Fibroblast of mammary gland (primary cell): ENCODE results near the gene EHMT1.

ENCODE experiments used
- DNase-seq: peaks from one replicate; pipeline ENCODE4 v3.0.0-alpha.2; 2010; ENCODE audit warnings: low read depth
- H3K4me3 ChIP-seq: 2 replicates; pipeline ENCODE4 v1.5.1; 2011; ENCODE audit warnings: low read depth, mild to moderate bottlenecking, low read length, moderate library complexity; ENCODE audit not compliant: control insufficient read depth
- TF ChIP-seq, protein P1 (sequence below): conservative IDR thresholded peaks from 2 replicates; pipeline ENCODE4 v1.5.1; 2011; ENCODE audit warnings: low read depth, low read length, inconsistent platforms; ENCODE audit not compliant: control insufficient read depth, insufficient read depth

The EHMT1 gene

DNA sequence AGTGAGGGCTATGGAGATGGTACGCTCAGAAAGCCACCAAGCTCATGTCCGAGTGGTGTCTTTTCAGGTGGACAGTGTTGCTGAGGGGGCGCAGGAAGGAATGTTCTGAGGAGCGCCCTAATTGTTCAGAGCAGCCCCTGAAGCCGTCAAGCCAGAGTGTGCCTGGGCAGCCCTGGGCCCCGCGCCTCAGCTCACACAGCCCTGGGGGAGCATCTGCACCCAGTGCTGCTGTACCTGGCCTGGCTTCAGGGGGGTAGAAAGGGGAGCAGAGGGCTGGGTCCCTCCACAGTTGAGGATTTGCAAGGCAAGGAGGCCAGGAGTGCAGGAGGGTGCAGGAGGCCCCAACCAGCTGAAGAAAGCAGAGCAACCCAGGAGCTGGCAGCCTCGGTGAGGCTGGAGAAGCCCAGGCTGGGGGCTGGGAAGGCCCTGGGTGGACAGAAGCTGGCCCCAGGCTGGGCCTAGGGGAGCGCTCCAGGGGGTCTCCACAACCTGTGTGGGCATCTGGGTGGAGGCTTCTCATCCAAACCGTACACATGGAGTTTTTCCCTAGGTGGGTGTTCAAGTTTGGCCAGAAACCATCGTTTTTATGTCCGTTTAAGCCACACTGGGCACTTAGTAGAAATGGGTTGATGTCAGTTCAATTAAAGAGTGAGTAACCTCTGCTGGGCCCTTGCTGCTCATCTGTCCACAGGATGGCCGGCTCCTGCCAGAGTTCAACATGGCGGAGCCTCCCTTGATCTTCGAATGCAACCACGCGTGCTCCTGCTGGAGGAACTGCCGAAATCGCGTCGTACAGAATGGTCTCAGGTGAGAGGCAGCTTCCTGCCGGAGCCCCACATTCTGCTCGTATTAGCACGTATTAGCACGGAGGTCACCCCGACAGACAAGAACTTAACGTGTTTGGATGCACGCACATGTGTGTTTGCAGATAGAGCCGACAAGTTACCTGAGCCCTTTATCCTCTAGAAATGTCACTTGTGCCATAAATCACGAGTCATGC is 196.8 kb downstream of the EHMT1 start:
- TF ChIP-seq, protein P1, sequence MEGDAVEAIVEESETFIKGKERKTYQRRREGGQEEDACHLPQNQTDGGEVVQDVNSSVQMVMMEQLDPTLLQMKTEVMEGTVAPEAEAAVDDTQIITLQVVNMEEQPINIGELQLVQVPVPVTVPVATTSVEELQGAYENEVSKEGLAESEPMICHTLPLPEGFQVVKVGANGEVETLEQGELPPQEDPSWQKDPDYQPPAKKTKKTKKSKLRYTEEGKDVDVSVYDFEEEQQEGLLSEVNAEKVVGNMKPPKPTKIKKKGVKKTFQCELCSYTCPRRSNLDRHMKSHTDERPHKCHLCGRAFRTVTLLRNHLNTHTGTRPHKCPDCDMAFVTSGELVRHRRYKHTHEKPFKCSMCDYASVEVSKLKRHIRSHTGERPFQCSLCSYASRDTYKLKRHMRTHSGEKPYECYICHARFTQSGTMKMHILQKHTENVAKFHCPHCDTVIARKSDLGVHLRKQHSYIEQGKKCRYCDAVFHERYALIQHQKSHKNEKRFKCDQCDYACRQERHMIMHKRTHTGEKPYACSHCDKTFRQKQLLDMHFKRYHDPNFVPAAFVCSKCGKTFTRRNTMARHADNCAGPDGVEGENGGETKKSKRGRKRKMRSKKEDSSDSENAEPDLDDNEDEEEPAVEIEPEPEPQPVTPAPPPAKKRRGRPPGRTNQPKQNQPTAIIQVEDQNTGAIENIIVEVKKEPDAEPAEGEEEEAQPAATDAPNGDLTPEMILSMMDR, result no peak
- no peak for DNase-seq
- no peak overlapping the region for H3K4me3 ChIP-seq

DNA sequence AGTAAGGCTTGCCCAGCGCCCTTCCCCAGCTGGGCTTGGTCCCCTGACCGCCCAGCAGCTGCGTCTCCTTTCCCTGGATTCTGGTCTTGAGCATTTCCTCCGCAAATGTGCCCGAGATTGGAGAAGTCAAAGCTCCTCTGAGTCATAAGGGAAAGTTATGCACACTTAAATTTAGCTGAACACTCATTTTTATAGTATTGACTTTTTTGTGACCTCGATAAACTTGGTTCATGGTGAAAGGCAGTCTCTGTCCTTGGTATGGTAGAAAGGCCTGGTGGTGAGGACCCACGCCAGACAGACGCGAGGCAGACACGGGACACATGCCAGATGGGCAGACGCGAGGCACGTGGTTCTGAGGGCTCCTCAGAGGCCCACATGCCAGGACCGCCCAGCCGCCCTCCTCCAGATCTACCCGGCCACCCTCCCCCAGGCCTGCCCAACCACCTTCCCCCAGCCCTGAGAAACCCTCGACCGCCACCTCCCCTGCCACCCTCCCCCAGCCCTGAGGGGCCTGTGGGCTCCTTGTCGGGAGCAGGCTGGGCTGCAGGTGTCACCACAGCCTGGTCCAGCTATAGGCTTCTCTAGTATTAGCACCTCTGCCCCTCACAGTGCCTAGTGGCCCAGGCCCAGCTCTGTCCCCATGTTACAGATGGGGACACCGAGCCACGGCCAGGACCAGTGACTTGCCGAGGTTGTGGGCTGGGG is 197.9 kb downstream of the EHMT1 start:
- DNase-seq, result no peak
- TF ChIP-seq, protein P1, result no peak
- no peak overlapping the region for H3K4me3 ChIP-seq

DNA sequence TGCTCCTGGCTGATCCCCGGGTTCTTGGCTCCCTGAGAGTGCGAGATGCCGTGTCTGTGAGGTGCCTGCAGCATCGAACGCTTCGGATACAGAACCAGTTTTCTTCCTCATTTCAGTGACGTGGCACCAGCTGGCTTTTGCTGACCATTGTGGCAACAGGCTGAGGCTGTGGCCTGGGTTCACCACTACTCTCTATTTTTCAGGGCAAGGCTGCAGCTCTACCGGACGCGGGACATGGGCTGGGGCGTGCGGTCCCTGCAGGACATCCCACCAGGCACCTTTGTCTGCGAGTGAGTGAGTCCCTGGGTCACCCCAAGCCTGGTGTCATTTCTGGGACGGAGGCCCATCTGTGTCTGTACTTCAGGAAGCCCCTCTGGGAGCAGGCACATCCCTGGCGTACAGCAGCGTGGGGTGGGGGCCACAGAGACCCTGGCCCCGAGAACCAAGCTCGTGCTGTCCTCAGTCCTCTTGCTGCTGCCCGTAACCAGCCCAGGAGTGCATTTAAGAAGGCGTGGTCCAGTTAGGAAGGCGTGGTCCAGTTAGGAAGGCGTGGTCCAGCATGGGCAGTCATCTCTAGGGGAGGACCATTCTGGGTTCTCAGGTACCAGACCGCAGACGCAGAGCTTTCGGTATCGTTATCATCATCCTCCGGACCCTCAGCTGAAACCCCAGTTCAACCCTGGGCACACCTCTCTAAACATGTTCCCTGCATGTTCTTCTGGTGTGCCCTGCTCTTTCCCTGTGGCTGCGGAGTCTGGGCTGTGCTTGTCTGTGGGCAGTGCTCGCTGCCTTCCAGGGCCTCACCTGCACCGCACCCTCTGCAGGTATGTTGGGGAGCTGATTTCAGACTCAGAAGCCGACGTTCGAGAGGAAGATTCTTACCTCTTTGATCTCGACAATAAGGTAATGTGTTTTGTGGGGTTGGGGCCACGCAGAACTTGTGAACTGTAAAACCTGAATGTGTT is 198.7 kb downstream of the EHMT1 start:
- H3K4me3 ChIP-seq, result no peak overlapping the region
- TF ChIP-seq, protein P1, result no peak
- DNase-seq, result no peak

DNA sequence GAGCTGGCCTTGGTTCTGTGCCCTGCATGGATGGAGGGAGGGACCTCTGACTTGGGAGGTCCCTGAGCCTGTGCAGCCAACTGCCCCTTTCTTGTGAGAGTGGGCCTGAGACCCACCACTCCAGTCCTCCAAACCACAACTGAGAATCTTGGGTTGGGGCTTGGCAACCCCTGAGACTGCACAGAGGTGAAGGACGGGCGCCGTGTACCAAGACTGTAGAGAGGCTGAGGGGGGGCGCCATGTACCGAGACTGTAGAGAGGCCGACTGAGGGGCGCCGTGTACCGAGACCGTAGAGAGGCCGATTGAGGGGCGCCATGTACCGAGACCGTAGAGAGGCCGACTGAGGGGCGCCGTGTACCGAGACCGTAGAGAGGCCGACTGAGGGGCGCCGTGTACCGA is 199.5 kb downstream of the EHMT1 start:
- H3K4me3 ChIP-seq, result no peak overlapping the region

DNA sequence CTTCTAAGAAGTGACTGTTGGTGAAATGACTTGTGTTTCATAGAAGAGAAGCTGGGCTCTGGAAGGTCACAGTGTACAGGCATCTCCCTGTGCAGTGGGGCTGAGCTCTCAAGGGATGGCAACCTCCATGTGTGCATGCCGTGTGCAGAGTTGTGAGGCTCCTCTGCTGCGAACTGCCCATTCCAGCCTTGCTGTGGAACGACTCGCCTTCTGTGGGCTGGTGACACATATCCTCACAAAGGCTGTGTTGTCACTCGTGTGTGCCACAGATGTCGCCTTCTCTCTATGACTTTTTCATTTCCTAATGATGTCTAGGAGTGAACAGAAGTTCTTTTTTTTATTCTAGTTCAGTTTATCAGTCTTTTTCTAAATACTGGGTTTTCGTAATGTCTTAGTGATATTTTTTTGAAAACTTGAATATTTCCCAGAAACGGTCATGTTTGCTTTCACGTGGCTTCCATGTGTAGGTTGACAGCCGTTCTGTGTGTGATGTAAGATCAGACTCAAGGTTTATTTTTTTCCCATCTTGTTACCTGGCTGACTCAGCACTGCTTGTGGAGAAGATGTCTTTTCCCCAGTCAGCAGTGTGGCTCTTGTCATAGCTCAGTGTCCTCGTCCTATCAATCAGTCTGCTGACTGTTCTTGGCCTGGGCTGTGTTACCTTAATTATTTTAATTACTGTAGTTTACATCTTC is 201.5 kb downstream of the EHMT1 start:
- no peak overlapping the region for H3K4me3 ChIP-seq
- TF ChIP-seq, protein P1, result no peak
- peak; percentile 15 for DNase-seq

More for the DNA sequence above, 199.5 kb downstream of the EHMT1 start:
- TF ChIP-seq, protein P1, result no peak
- no peak for DNase-seq
